ENCODE results near the gene SLC26A6.

DNA sequence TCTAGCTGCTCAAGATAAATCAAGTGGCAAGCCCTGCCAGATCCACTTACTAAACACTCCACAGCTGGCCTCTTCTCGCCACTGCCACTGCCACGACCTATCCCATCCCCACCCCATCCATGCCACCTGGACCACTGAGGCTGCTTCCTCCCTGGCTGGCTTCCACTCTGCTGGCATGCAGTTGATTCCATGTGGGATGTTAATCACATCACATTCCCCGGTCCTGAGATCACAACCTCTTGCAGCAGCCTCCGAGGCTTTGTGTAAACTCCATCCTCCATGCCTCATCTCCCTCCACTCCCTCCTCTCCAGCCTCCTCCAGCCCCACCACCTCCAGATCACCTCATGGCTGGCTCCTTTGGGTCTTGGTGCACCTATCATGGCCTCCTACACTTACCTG, 42.8 kb upstream of the SLC26A6 start:
- no peak for TF ChIP-seq POLR2A (IDR thresholded peaks at IDR 0.05; ENCODE audit: insufficient read depth in 1 of 2, low read depth in 2 of 2, low read length in 2 of 2)
- no peak for TF ChIP-seq CBX1 (IDR thresholded peaks at IDR 0.05; ENCODE audit: low read depth)
- TF ChIP-seq ZNF737 (CRISPR knock-in tag; IDR thresholded peaks at IDR 0.05; ENCODE audit: borderline replicate concordance) = no peak

Measured in HepG2 (cell line).